ENCODE data around the gene RAPGEF4. TPM values are rescaled to one million over a fixed set of nuclear protein-coding genes. Genes with fewer than 3 reads are reported as not detected.

The RAPGEF4 gene
- total RNA-seq, 6 donors from 2014 or later: 8.3 to 35.2 (median 17.4) TPM

DNA sequence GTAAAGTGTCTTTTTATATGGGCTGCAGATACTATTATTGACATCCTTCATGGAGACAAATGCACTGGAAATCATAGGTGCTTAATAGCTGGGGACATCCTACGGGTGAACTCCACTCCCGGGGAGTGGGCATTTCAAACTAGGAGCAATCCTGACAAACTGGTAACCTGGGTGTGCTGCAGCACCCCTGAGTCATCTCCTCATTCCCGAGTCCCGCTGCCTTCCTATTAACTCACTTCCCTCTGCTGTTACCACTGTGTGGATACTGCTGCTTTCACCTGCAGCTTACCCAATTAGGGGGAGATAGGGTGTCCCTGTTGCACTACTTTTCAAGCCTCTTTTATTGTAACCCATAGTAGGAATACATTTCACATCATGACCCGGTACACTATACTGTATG, 134.2 kb downstream of the RAPGEF4 start:
- ATAC-seq (ENCODE audit: low FRiP score in 2 of 2): no peak
- Histone ChIP-seq H3K27ac (no peak overlapping the region), H3K27me3 (no peaks in the 10 kb centered on the region), H3K4me1 (peaks cover 0 to 6% (median 0%) of the 10 kb centered on the region in 4 donors), H3K9me3 (no peaks in the 10 kb centered on the region), H3K4me3 (no peak overlapping the region), H3K36me3 (no peaks in the 10 kb centered on the region)
- 74 to 78% methylated on average over 5 of the region's 5 CpGs for WGBS, 2 donors
- no peak for DNase-seq
- TF ChIP-seq EP300 (IDR thresholded peaks at IDR 0.05) (no peak), POLR2A (IDR thresholded peaks at IDR 0.05) (no peak), POLR2AphosphoS5 (IDR thresholded peaks at IDR 0.05) (no peak)
- TF ChIP-seq, protein P1, sequence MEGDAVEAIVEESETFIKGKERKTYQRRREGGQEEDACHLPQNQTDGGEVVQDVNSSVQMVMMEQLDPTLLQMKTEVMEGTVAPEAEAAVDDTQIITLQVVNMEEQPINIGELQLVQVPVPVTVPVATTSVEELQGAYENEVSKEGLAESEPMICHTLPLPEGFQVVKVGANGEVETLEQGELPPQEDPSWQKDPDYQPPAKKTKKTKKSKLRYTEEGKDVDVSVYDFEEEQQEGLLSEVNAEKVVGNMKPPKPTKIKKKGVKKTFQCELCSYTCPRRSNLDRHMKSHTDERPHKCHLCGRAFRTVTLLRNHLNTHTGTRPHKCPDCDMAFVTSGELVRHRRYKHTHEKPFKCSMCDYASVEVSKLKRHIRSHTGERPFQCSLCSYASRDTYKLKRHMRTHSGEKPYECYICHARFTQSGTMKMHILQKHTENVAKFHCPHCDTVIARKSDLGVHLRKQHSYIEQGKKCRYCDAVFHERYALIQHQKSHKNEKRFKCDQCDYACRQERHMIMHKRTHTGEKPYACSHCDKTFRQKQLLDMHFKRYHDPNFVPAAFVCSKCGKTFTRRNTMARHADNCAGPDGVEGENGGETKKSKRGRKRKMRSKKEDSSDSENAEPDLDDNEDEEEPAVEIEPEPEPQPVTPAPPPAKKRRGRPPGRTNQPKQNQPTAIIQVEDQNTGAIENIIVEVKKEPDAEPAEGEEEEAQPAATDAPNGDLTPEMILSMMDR (IDR thresholded peaks at IDR 0.05): no peak

DNA sequence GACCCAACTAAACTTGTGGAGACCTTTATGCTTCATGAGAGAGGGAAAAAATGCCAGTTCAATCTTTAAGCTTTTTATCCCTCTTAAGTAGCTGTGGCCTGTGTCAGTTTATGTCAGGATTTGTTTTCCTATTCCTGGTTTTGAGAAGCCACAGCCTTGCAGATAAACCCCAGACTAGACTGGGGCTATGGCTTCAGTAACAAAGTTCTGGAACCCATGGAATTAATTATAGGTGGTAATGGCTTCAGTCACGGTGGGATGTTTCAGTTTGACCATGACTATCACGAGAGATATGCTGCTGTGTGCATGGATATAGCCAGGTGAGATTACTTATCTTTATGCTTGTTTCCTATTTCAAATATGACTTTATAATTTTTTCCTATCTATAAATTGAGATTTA, 134.8 kb downstream of the RAPGEF4 start:
- H3K27me3 ChIP-seq: no peaks in the 10 kb centered on the region
- H3K27ac ChIP-seq: no peak overlapping the region
- ATAC-seq (ENCODE audit: low FRiP score in 2 of 2): no peak
- no peak for DNase-seq
- H3K4me3 ChIP-seq: no peak overlapping the region
- H3K36me3 ChIP-seq: no peaks in the 10 kb centered on the region
- WGBS, 2 donors: 91 to 94% methylated on average over 2 of the region's 2 CpGs
- TF ChIP-seq POLR2AphosphoS5 (IDR thresholded peaks at IDR 0.05) (no peak), EP300 (IDR thresholded peaks at IDR 0.05) (no peak), POLR2A (IDR thresholded peaks at IDR 0.05) (no peak)
- TF ChIP-seq, protein P1 (IDR thresholded peaks at IDR 0.05): no peak
- peaks cover 0 to 6% (median 0%) of the 10 kb centered on the region in 4 donors for H3K4me1 ChIP-seq
- no peaks in the 10 kb centered on the region for H3K9me3 ChIP-seq

DNA sequence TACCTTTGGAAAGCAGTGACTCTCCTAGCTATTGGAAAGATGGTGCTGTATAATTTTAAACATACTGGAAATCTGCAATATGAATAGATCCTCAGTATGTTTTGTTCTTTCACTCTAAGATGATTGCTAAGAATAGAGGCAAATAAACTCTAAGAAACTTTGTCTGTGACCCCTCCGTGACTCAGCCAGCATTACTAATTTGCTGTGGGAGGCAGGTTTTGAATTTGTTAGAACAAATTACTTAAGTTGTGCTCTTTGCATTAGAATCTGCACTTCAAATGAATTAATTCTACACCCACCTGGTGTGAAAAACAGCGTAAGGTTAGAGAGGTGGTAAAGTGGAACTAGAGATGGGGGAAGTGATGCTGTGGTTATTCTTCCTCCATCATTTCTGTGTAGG, 142.2 kb downstream of the RAPGEF4 start:
- no peak for TF ChIP-seq EP300 (IDR thresholded peaks at IDR 0.05)
- TF ChIP-seq, protein P1 (IDR thresholded peaks at IDR 0.05): no peak
- TF ChIP-seq POLR2AphosphoS5 (IDR thresholded peaks at IDR 0.05): no peak
- TF ChIP-seq POLR2A (IDR thresholded peaks at IDR 0.05): no peak
- 78 to 89% methylated on average over 2 of the region's 2 CpGs for WGBS, 2 donors

DNA sequence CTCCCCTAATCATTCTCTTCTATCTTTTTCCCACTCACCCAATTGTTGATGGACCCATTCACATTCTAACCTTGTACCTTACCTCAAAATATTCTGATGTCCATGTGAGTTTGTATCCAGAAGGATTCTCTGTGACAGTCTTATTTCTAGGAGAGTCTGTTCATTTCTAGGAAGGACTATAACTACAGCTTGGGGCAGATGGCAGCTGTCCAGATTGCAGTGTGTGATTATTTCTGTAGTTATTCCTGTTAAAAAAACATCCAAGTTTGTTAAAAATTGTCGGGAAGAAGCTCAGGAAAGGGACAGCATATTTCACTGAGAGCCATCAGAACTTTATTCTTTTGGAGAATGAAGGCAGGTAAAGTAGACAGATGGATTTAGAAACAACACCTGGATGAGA, 142.6 kb downstream of the RAPGEF4 start:
- H3K4me1 ChIP-seq: no peaks in the 10 kb centered on the region
- no peak overlapping the region for H3K27ac ChIP-seq
- ATAC-seq (ENCODE audit: low FRiP score in 2 of 2) (no peak), DNase-seq (no peak)
- no peak overlapping the region for H3K4me3 ChIP-seq
- no peaks in the 10 kb centered on the region for H3K36me3 ChIP-seq
- TF ChIP-seq, protein P1 (IDR thresholded peaks at IDR 0.05): no peak
- TF ChIP-seq EP300 (IDR thresholded peaks at IDR 0.05) (no peak), POLR2AphosphoS5 (IDR thresholded peaks at IDR 0.05) (no peak), POLR2A (IDR thresholded peaks at IDR 0.05) (no peak)
- H3K9me3 ChIP-seq: no peaks in the 10 kb centered on the region
- 42 to 53% methylated on average over 1 of the region's 1 CpG for WGBS, 2 donors
- no peaks in the 10 kb centered on the region for H3K27me3 ChIP-seq

More for the DNA sequence above, 142.2 kb downstream of the RAPGEF4 start:
- Histone ChIP-seq H3K27ac (no peak overlapping the region), H3K4me1 (no peaks in the 10 kb centered on the region), H3K9me3 (no peaks in the 10 kb centered on the region), H3K4me3 (no peak overlapping the region), H3K36me3 (no peaks in the 10 kb centered on the region), H3K27me3 (no peaks in the 10 kb centered on the region)
- DNase-seq (no peak), ATAC-seq (ENCODE audit: low FRiP score in 2 of 2) (no peak)

DNA sequence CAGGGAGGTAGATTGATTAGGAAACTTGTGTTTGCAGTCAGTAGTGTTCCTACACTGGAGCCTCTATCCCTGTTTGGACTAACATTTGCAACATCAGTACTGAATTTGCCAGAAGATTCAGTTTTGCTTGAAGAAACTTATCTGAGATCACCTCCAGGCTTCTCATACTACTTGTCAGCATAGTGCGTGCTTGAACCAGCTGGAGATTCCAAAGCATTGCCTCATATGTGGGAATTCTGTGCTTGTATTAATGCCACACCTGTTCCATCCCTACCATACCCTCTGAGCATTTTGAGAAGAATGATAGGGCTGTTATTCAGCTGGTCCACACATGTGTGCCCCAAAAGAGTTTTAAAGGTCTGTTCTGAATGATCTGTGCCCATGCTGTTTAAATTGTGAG, 148.7 kb downstream of the RAPGEF4 start:
- no peak for TF ChIP-seq EP300 (IDR thresholded peaks at IDR 0.05)
- TF ChIP-seq POLR2AphosphoS5 (IDR thresholded peaks at IDR 0.05): no peak
- TF ChIP-seq, protein P1 (IDR thresholded peaks at IDR 0.05): no peak
- TF ChIP-seq POLR2A (IDR thresholded peaks at IDR 0.05): no peak
- peaks cover 0 to 8% (median 6%) of the 10 kb centered on the region in 4 donors for H3K4me1 ChIP-seq
- no peak overlapping the region for H3K27ac ChIP-seq
- H3K4me3 ChIP-seq: no peak overlapping the region
- no peak for ATAC-seq (ENCODE audit: low FRiP score in 2 of 2)
- no peaks in the 10 kb centered on the region for H3K27me3 ChIP-seq
- H3K9me3 ChIP-seq: no peaks in the 10 kb centered on the region
- no peaks in the 10 kb centered on the region for H3K36me3 ChIP-seq
- no peak for DNase-seq
- 86 to 92% methylated on average over 1 of the region's 1 CpG for WGBS, 2 donors
